Measurements from ENCODE around the gene LIG4.
"Not testable (repeated sequence)": the region's sequence is repeated elsewhere in the genome, so short reads cannot be mapped to it uniquely, and the experiment has no call there.

The LIG4 gene

DNA sequence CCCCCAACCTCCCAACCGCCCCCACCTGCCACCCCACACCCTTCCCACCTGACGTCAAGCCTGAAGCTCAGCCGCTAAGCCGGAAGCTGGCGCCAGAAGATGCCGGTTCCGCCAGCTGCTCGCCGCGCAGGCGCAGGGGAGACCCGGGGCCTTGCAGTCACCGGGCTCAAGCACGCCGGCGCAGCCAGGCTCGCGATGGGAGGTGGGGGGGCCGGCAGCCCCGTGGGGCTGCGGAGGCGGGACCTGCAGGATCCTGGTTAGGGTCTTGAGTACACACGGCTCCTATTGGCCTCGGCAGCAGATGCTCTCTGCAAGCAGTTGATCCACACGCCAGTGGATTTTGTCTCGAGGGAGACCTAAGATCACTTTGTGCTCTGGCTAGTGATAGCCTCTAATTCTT, at the start of gene LIG4:
TSS of gene LIG4 (minus strand) at position 101 of the 400 bp plus-strand sequence. CDS start 4,268 bp downstream, outside the sequence.
- peak; percentile 22 to 69 for DNase-seq

DNA sequence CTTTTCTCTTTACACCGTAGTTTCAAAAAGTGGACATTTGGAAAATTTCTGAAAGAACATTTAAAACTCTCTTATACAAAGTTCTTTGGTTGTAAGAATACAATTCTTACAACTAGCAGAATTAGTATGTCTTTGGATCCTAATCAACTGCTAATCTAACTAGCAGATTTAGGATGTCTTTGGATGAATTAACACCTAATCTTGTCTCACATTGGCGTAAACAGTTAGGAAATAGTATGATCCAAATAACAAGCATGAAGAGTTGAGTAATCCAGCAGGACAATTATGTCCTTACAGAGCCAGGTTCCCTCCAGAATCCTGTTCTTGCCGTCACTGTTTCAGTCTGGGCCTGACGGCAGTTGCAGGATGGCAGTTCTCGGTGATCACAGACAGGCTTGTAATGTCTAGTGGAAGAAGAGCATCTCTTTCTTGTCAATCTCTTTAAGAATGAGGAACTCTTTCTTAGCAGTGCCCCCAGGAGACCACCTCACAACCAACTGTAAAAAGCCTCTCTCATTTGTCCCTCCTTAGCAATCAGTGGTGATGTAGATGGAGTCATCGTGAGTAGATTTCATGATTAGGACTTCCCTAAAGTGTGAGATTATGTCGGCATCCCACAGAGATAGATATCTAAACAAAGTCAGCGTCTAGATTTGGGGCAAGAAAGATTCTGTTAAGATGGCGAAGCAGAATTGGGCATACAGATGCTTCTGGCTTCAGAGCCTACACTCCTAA, 48.5 kb upstream of the LIG4 start:
- no peak for DNase-seq

DNA sequence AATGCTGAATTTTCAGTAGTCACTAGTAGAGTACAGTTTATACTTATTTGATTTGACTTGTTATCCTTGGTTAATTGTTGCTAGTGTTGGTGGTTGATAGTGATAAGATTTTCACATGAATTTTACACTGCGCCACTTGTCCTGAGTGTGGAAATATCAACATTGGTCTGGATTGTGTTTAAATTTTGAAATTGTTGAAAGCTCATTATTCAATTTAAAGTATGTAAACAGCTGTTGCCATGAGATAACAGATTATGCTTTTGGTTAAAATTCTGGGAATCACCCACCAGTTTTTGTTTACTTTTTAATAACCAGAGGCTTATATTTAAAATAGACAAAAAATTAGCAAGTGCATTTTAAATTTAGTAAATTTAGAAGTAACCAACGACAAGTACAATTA, 41.9 kb upstream of the LIG4 start:
- DNase-seq, result no peak

DNA sequence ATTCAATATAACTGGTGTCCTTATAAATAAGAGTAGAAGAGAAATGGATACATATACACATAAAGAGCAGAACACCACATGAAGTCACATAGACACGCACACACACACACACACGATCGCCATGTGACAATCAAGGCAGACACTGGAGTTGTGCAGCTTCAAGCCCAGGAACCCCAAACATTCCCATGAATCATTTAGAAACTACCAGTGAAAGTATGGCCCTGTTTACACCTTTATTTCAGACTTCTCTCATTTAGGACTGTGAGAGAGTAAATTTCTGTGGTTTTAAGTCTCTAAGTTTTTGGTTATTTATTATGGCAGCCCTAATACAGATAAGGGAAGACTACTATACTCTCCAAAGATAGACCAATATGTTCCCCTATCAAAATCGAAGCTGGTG, 33.8 kb upstream of the LIG4 start:
- no peak for DNase-seq

DNA sequence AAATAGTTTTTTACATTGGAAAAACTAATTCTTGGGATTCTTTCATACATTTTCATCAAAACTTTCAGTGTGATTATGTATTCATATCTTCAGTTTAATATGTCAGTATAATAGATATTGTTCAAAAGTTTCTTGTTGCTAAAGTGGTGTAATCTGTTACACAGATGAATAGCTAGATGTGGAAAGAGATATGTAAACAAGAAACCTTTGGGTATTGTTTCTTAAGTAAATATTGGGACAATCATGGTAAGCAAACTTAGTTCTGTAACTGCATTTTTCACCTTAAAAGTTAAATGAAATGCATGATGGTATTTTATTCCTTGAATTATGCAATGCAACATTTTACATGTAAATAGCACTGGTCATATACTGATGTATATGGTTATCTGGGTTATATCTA, 15.0 kb upstream of the LIG4 start:
- no peak for DNase-seq

DNA sequence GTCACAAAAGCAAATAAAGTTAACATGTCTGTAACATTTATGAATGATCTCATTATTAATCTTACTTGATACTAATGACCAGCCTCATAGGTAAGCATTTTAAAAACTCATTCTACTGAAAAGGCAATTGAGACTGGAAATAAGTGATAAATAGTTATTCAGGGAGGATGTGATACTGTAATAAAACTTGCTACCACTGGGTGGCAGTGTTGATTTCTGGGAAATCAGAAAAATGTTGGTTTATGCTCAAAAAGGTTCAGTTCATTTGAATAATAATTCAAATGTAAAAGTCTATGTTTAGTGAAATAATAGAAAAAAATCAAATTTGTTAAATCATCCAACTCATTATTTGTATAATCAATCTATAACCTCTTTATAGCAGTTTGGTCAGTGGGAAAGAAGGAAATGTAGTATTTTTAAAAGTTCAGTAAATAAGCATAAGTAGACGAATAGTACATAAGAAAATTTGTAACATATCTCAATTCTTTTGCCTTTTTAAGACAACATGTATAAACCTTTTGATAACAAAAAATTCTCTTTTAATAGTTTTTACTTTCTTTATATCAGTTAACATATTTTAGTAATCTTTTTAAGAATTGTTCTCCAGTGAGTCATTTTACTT, 12.4 kb upstream of the LIG4 start:
- DNase-seq, result peak in 1 of 2 experiments; percentile 0

DNA sequence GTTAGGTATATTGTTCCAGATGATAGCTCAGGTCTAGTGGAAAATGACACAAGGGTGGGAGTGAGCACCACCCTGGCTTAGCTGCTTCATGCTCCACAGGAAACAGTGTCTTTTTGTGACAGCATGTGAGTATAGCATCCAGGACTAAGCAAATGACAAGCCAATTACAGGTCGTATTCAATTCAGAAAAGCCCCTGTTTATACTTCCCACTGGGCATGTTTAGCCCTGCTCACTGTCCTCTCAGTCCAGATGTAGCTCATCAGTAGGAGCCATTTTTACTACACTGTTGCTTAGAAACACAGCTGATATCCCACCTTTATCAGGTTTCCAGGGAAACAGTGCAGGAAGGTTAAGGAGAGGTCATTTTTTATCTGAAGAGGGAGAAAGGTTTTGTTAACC, 10.8 kb upstream of the LIG4 start:
- no peak for DNase-seq

DNA sequence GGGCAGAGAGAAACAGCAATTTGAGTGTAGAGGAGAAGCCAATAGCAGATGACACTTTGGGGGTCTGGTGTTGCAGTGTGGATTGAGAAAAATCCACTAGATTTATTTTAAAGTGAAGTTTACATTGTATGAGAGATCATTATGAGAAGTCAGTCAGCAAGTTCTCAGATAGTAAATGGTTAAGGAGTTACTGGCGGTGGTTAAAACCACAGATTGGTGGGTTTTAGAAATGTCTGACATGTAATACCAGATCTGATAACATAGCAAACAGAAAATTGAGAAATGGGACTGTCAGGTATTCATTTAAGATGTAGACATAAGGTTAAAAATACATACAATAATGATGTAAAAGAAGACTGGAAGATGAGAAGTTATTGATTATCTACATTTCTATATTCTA, 10.1 kb upstream of the LIG4 start:
- no peak for DNase-seq

DNA sequence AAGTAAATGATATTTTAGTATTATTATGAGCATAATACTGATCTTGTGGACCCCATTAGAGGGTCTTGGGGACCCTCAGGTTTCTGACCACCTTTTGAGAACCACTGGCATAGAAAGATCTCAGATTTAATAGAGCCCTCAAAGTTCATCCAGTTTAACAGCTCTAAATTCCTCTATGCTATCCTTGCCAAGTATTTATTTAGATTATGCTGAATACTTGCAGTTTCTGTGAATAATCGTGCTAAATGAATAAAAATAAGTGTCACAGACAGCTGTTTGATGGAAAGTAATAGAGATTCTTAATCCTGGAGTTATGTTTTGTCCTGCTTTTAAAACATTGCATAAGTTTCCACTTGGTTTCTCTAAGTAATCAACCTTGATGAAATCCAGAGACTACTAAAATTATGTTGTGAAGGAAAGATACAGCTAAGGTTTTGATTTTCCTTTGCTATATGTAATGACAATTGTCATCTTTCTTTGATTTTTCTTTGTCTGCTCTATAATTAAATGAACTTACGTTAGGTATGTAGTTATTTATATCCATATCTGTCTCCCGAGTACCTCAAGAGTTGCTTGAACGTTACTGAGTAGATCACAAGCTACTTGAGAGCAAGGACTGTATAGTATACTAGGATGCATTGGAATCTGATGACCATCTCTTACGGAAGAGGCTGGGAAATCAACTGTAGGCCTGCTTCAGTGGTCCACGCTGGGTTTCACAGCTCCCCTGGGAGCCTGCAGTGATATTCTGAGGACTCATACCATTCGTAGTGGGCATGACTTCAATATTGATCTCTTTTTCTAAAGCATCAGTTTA, 8.6 kb upstream of the LIG4 start:
- no peak for DNase-seq

DNA sequence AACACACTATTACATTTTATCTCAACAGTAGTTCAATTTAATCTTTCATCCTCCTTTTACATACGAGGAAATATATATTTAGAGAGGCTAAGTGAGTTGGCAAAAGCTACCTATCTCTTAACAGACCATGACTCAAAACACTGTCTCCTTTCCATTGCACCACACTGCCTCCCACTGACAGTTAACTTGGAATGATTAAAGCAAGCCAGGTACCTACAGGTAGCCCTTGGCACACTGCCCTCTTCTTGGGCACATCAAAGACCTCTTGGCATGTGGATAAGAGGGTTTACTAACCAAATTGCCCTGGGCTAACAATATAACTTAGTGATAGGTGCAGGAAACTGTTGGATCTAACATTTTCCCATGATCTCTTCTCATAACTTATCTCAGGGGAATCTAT, 4.7 kb upstream of the LIG4 start:
- no peak for DNase-seq

DNA sequence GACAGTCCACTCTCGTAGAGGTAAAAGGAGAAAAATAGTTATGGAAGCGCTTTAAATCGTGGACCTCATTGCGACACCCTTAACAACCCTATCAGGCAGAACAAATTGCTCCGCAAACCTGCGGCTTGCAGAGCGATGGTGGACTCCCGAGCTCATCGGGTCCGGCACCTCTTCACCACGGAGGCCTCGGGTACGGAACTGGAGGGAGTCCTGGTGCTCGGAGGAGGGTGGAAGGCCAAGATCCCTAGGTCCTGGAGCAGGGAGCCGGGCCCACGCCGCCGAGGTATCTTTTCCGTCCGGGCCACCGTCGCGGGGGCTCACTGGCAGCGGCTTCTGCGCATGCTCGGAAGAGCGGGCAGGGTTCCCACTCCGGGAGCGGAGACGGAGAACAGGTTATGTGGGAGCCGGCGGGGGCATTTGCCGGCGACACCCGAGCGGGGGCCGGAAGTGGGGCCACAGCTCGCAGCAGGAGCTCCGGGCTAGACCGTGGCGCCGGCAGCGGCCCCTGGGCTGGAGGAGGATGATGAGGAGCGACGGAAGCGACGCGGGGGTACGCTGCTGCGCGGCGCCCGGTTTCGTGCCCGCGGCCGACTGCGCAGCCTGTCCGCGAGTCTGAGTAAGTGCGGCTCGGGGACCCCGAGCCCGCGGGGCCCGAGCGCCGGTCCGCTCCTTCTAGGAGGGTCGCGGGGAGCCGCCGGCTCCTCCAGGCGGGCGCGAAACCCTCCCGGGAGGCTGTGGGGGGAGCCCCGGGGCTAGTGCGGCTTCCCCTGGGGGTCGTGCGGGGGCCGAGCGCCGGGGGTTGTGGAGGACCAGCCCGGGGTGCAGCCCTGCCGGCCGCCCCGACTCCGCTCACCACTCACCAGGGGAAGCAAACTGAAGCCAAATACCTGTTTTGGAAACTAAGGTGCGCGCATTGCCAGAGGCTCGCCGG, 3.0 kb upstream of the LIG4 start, which contains the start of gene ABHD13:
TSS of gene ABHD13 (plus strand) at position 349 of the 931 bp plus-strand sequence. CDS start 10,827 bp downstream, outside the sequence.
- DNase-seq, result peak; percentile 50 to 74

DNA sequence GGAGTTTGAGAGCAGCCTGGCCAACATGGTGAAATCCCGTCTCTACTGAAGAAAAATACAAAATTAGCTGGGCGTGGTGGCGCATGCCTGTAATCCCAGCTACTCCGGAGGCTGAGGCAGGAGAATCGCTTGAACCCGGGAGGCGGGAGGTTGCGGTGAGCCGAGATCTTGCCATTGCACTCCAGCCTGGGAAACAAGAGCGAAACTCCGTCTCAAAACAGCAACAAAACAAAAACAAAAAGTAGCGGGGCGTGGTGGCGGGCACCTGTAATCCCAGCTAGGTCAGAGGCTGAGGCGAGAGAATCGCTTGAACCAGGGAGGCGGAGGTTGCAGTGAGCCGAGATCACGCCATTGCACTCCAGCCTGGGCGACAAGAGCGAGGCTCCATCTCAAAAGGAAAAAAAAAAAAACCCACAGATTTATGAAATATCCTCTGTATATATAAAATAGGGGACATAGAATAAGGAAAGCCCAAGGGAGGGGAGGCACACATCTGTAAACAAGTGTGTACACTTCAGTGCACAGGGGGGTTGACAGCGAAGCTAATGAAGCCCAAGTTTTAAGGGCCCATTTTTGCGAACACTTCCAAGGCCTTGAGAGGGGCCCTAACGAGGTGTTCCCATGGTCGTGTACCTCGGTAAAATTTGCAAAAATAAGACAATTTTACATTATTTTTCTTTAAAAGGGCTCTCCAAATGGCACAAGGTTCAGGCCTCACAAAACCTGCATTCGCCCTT, 2.1 kb upstream of the LIG4 start:
- DNase-seq, result not testable (repeated sequence)

DNA sequence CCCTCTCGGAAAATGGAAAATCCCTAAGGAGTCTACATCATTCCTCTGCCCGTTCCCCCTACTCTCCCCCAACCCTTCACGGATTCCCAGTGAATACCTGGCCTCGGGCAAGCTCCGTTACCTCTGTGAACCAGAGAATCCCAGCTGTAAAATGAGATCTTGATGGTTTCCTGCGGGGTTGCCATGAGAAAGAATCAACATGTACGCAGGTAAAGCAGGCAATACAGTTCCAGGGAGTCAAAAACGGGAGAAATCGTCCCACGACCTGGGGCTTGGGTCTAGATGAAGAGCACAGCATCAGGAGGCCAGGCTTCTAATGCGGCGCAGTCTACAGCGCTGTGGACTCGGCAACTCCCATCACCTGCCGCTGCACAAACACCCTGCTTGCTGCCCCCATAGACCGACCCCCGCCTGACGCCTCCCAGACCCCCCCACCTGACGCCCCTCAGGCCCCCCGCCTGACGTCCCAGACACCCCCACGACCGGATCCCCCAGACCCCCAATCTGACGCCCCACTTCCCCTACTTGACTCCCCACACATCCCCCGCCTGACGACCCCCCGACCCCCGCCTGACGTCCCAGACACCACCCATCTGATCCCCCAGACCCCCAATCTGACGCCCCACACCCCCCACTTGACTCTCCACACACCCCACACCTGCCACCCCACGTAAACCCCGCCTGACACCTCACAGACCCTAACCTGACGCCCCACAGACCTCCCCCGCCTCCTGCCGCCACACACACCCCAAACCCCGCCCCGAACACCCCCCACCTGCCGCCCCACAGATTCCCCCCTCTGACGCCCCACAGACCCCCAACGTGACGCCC, 680 bp downstream of the LIG4 start:
- DNase-seq, result no peak

DNA sequence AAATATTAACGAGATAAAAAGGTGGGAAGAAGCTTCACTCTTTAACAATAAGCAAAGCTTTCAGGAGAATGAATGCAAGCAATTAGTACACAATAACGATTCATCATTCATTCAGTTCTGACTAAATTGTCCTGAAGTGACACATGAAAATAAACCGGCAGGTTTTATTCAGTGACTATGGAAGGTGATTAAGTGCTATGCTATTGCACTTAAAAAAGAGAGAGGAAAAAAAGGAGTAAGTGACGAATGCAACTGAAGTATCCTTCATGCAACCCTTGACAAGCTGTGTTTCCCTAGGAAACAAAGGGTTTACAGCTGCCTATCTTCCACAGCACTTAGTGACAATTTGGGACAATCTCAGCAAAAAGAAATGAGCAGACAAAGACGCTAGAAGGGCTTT, 1.4 kb downstream of the LIG4 start:
- no peak for DNase-seq

DNA sequence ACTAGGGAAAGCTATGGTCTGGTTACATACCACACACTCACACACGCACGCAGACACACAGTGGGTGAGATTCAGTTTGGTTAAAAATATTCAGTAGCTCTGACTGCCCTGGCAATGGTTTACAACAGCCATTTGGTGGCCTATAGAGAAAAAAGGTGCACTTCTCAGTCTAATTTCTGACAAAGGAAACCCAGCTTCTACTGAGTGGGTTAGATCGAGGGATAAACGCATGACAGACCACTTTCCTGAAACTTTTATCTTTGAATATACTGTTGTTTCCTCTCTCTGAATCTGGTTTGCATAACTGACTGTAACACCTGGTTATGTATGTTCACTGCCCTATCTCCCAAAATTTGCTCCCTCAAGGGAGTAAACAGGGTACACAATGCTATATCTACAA, 2.5 kb downstream of the LIG4 start:
- no peak for DNase-seq

DNA sequence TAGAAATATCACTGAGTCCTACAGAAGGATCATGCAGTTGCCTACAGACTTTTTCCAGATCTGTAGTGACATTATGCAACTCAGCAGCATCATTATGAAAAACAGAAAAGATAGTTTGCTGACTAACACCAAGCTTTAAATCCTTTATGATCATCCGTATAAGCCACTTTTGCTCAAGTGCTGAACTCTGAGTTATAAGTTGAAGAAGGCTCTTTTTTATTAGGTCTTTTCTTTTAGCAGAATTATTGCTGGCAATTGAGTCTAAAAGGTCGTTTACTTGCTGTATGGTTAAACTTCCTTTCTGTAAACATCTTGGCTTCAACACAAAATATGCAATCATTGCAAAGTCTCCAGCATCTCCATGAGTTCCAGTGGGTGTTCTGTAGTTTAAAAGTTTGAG, 4.8 kb downstream of the LIG4 start:
- no peak for DNase-seq

DNA sequence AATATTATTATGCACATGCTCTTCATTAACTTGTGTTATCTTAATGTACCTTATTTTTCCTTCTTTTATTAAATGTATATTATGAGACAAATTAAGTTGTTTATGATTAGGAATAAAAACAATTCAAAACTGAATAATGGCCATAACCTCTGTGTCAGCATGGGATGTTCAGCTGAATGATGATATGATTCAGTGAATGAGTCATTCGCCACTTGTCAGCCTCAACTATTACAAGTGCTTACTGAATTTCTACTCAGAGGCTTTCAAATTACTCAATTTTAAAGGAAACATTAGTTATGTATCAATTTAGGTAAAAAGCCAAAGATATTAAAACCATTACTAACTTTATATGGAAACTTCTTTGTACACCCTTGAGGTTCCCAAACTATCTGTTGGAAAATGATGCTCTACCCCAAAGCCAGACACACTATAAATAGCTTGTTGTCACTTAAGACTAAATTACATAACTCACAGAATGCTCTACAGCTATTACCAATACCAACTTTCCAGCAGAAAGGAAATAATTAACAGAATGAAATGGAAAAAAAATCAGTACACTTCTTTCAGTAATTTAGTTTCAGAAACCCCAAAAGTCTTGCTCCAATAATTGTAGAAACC, 14.4 kb downstream of the LIG4 start:
- DNase-seq, result no peak

DNA sequence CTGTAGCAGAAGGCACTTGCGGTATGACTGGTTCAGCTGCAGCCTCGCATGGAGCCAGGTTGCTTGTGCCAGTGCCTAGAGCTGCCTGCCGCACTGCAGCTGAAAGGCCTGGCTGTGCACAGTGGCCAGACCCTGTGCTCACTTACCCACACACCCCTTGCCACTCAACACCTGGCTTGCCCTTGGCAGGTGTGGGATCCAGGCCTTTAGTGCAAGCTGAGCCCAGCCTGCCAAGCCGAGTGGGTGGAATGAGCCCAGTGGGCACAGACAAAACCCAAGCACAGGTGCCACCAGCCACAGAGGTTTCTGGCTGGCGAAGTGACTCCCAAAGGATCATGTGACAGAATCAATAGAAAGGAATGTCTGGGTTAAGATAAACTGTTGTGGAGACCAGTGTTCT, 19.5 kb downstream of the LIG4 start:
- no peak for DNase-seq

DNA sequence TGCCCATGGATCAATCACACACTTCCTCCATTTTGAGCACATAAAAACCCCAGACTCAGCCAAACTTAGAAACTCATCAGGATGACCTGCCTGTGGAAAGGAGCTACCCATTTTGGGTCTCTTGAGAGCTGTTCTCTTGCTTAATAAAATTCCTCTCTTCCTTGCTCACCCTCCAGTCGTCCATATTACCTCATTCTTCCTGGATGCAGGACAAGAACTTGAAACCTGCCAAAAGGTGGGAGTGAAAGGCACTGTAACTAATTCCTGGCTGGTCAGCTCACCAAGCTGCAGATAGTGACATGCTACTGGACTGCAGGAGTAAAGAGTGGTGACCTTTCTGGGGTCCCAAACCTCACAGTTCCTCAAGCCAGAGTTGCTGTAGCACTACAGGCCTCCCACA, 20.2 kb downstream of the LIG4 start:
- no peak for DNase-seq

DNA sequence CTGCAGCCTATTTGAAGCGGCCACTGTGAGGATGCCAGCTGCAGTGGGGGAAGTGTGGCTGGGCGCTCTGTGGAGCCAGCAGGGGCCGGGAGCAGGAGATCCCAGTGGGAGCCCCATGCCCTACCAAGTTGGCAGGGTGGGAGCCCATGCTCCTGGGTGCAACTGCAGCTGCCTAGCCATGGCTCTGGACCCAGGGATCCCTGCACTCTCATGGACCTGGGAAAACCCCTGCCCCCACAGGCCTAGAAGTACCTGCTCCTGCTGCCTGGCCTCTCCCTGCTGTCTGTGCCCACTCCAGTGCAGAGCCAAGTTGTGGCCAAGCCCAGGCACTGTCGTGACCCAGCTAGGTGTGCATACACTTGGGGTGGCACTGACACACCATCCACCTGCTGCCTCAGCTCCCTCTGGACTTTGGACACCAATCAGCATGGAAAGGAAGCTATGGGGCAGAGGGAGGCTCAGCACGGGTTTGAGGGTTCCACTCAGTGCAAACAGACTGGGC, 20.9 kb downstream of the LIG4 start:
- DNase-seq, result no peak
